ENCODE measurements around the gene C6orf120.
"Not testable (repeated sequence)": the region's sequence is repeated elsewhere in the genome, so short reads cannot be mapped to it uniquely, and the experiment has no call there.

The C6orf120 gene

GRCh38 chr6:169685860-169686259, 16.1 kb upstream of the C6orf120 start:
- DNase-seq = no peak

- DNase-seq = no peak
These were observed 12.6 kb upstream of the C6orf120 start for GRCh38 chr6:169689287-169689686.

GRCh38 chr6:169691260-169691659, 10.7 kb upstream of the C6orf120 start:
- no peak for DNase-seq

- no peak for DNase-seq
These were observed 9.4 kb upstream of the C6orf120 start for GRCh38 chr6:169692516-169692915.

GRCh38 chr6:169695131-169695530, 6.8 kb upstream of the C6orf120 start:
- DNase-seq = no peak

GRCh38 chr6:169697115-169697514, 4.8 kb upstream of the C6orf120 start:
- not testable (repeated sequence) for DNase-seq

- no peak for DNase-seq
These were observed 1.6 kb upstream of the C6orf120 start for GRCh38 chr6:169700296-169700695.

- no peak for DNase-seq
These were observed 494 bp upstream of the C6orf120 start for GRCh38 chr6:169701311-169701953.

- no peak for DNase-seq
These were observed 917 bp downstream of the C6orf120 start for GRCh38 chr6:169702840-169703246.

- no peak for DNase-seq
These were observed 5.8 kb downstream of the C6orf120 start for GRCh38 chr6:169707772-169708171.

- DNase-seq = no peak
These were observed 7.4 kb downstream of the C6orf120 start for GRCh38 chr6:169709293-169709692.

- no peak for DNase-seq
These were observed 8.1 kb downstream of the C6orf120 start for GRCh38 chr6:169710009-169710408.

- DNase-seq = no peak
These were observed 12.3 kb downstream of the C6orf120 start for GRCh38 chr6:169714178-169714577.

- DNase-seq = no peak
These were observed 12.7 kb downstream of the C6orf120 start for GRCh38 chr6:169714595-169714994.

GRCh38 chr6:169719117-169719516, 17.2 kb downstream of the C6orf120 start:
- DNase-seq = no peak

GRCh38 chr6:169720207-169720855, 18.4 kb downstream of the C6orf120 start:
- DNase-seq = no peak

- no peak for DNase-seq
These were observed 20.7 kb downstream of the C6orf120 start for GRCh38 chr6:169722362-169723199.

GRCh38 chr6:169723200-169723909, 21.4 kb downstream of the C6orf120 start:
- DNase-seq = no peak

GRCh38 chr6:169723991-169724493, 22.1 kb downstream of the C6orf120 start:
- no peak for DNase-seq

GRCh38 chr6:169724494-169725124, 22.7 kb downstream of the C6orf120 start, which contains the start of gene PHF10:
Gene PHF10, minus strand, starts transcription at chr6:169724500. Its CDS starts 569 bp downstream, at chr6:169723931.
- DNase-seq = no peak

GRCh38 chr6:169725125-169726048, 23.5 kb downstream of the C6orf120 start:
- DNase-seq = no peak

Measured in NCI-H524 treated with DMSO at 0.1 percent for 48 hours (cell line).